IPS-NIHi7 (cell line): Measurements from ENCODE around the gene ENO2.

Source experiments
- DNase-seq: peaks from one replicate; pipeline ENCODE4 v3.0.0; 2012; ENCODE audit warnings: mixed read lengths; ENCODE audit errors: extremely low spot score

ENO2 gene

DNA sequence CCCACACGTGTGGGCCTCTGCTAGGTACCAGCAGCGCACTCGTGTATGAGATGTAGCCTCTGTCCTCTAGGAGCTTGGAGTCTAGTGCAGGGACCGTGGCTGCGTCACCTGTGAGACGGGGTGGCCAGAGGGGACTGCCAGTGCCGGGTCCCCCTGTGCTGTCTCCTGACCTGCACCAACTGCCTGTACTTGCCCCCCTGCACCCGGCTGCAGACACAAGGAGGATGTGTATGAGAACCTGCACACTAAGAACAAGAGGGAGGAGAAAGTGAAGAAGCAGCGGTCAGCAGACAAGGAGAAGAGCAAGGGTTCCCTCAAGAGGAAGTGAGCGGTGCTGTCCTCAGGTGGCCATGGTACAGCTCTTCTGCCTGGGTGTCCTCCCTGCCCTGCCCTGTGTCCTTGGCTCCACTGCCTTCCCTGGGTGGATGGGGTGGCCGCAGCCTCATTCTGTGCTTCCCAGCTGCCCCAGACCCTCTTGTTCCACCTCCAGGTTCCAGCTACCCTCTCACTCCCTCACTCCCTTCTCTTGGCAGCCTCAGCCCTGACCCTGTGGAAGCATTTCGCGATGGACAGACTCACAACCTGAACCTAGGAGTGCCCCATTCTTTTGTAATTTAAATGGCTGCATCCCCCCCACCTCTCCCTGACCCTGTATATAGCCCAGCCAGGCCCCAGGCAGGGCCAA, 46.4 kb downstream of the ENO2 start:
- DNase-seq = no peak

DNA sequence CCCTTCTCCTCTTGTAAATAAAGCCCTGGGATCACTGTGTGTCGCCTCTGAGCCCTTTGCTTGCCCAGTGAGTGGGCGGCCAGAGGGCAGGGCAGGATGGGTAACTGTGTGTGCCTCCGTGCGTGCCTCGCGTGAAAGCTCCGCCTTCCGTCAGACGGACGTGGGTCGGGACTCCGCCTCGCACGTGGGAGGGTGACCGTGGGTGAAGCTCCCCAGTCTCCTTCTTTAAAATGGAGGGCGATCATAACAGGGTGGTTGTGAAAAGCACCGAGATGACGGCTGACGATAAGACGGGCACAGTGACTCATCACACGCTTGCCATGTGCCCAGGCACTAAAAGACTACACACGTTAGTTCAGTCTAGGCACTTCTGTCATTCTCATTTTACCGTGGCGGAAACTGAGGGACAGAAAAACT, 46.9 kb downstream of the ENO2 start:
- DNase-seq = no peak

DNA sequence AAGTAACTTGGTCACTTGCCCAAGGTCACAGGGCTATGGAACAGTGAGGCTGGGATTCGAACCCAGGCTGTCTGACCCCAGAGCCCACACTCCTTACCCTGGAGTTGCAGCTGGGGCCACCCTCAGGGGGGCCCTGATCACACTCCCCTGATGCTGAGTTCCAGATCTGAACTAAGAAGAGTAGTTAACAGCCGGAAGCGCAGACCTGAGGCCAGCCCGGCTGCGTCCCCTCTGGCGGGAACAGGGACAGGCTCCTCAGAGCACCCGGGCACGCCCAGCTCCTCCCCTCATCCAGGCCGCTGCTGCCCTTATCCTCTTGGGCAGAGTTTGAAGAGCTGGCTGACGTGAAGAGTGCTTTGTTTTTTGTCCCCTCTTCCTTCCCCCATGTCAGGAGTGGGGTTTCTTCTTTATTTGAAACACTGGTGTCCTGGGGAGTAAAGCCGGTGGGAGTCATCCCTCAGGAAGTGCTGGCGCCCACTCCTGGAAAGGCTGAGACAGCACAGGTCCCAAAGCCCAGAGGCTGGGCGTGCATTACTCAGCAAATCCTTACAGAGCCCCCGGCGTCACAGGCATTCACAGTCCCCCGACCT, 47.4 kb downstream of the ENO2 start:
- DNase-seq = peak; percentile 83

DNA sequence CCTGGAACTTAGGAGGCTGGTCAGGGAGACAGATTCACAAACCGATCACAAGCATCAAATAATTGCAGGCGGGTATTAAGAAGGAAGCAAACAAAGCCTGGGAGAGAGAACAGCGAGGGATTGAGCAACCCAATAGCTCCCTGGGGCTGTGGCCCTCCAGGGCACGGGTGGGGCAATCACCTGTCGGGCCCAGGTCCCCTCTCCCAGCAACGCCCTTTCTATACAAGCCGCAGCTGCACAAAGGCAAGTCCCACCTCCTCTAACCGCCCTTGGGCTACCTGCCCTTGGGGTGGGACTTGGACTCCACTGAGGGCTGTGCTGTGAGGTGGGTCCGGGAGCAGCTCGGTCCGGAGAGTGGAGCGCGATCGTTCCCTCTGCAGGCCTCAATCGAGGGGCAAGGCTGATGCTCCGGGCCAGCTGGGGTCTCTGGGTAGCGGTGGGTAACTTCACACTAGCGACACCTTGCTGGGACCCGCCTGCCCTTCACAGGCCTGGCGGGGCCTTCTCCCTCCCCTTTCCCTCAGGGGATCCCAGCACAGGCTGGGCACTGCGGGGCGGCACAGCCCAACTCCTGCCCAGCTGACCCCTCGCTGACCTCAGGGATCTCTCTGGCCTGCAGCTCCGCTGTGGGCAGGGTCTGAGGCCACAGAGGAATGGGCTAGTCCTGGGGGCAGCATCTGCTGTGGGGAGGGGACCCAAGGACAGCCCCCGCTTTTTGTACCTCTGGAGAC, 48.1 kb downstream of the ENO2 start:
- DNase-seq = no peak

DNA sequence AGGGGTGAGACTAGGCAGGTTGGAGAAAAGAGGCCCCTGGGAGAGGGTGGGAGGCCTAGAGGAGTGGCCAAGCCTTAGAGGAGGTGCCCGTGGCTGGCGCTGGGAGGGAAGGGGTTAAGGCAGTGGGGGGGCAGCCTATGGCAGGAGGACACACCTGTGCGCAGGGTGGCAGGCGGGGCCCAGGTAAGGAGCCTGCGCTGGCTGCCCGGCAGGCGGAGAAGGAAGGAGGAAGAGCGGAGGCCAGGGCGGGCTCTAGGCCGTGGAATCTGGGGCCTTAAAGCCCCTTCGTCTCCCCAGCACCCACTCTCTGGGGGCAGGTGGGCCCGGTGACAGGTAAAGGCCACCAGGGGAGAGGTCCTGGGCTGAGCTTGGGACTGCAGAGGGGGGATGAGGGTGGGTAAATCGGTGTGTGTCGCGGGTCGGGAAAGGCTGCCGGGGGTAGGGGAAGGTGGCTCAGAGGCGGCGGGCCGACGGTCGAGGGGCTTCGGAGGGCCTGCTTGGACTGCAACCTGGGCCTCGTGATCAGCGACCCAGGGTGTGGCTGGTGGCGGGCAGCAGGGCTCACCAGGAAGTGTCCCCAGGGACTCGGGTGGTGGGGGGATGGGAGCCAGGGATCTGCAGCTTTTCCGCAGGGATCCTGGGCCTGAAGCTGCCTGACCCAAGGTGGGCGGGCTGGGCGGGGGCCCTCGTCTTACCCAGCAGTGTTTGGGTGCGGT, 48.8 kb downstream of the ENO2 start:
- DNase-seq = peak; percentile 80

DNA sequence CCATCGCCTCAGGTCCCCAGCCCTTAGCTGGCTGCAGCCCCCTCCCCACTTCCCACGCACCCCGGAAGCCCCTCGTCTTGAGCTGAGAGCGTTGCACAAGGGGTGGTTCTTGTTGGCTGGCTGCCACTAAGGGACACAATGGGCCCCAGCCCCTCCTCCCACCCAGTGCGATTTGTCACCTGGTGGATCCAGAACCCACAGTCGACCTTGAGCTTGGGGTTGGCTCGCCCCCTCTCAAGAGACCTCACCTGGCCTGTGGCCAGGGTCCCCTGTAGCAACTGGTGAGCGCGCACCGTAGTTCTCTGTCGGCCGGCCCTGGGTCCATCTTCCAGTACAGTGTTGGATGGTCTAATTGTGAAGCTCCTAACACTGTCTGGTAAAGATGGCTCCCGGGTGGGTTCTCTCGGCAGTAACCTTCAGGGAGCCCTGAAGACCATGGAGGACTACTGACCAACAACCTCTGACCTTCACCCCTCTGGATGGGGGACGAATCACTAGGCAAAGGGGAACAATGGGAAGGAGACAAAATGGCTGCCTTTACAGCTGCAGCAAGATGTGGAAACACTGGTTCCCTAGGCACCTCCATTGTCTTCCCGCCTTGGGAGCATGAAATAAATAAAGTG, 49.5 kb downstream of the ENO2 start:
- no peak for DNase-seq

DNA sequence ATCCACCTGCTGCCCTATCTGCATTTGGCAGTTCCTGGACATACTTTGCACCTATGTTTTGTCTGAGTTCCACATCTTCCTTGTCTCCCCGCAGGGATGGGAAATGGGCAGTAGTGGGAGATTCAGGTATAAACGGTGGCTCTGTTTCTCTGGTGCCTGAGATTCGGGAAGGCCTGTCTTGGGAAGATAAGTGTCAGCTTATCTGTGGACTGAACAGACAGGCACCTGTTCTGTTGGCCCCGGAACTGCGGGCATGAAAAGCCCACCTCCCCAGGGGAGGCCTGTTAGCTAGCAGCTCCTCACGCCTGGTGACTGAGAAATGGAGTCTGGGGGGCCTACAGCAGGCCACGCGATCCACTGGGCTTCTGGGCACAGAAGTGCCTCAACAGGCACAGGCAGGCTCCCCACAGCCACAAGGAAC, 50.2 kb downstream of the ENO2 start:
- DNase-seq = no peak

DNA sequence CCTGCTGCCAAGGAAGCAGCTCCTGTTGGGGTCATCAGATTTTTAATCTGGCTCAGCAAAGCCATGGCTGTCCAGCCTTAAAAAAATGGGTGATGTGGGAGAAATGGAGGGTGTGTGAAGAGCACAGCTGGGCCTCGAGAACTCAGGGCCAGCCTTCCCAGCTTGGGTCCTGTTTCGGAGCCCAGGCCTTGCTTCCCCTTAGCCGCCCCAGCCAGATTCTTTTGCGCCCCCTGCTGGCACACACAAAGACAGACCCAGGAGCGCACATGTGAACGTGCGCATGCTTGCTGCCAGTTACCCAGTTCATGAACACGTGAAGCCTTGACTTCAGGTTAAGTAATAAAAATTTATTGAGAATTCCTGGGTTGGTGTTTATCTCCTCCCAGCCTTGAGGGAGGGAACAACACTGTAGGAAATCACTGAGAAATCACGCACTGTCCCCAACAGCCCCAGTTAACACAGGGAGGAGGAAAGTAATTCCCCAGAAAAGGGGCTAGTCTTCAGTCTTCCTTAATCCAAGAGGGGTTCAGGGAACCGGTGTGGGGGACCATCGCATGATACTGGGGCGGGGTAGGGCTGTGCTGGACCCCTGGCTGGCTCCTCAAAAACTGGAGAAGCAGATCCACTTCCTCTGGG, 50.8 kb downstream of the ENO2 start:
- DNase-seq = peak; percentile 83

DNA sequence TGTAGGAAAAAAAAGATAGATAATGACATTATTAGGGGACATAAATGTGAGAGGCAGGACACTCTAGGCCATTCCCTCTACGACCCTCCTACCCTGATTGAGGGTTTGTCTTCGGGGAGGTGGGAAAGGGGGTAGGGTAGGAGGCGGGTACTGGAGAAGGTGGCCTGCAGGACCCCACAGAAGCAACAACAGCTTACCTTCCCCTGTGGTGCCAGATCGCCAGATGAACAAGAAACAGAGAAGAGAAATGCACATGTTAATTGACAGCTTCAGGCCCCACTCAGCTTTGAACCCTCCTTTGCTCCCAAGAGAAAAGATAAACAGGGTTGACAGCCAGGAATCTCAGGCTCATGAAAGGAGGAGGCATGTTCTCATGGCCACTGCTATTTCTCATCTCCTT, 51.3 kb downstream of the ENO2 start:
- no peak for DNase-seq

DNA sequence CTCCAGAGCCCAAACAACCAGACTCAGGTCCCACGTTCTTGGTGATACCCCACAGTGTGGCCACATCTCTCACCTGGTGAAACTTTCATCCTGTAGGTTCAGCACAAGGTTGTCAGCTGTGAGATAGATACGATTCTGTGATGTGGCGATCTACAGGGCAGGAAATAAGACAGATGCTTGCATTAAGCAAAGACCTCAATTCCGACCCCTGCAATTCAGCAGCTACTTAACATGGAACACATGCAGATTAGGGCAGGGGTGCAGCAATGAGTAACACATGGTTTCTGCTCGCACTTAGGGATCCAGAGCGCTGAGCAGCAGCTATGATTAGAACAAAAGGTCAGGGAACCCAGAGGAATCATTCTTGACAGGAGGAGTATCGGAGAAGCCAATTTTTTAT, 52.0 kb downstream of the ENO2 start:
- DNase-seq = no peak

DNA sequence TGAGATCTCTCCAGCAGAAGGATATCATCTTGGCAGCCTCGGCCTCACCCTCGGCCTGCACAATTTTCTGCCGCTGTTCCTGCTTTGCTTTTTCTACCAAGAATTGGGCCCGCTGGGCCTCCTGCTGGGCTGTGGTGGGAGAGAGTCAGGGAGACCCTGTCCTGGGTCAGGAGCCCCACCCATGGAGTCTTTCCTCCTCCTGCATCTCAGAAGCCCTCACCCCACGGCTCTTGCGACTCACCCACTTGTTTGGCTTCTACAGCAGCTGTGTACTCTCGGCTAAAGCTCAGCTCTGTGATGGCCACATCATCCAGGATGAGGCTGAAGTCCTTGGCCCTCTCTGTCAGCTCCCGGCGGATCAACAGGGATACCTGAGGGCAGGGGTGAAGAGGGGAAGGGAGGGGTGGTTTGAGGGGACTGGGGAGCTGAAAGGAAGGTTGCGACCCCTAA, 53.3 kb downstream of the ENO2 start:
- DNase-seq = no peak

DNA sequence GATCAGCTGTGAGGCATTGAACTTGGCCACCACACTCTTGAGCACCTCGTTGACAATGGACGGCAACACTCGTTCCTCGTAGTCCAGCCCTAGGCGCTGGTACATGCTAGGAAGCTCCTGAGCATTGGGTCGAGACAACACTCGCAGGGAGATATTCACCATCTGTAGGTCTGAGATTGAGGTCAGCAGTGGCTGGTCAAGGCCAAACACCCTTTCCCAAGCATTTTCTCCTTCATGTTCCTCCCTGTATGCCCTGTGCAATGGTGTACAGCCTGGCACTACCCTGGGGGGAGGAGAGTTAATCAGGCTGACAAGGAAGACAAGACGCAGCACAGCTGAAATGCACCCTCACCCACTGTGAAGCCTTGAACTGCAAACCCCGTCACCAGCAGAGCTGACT, 54.0 kb downstream of the ENO2 start:
- DNase-seq = no peak

DNA sequence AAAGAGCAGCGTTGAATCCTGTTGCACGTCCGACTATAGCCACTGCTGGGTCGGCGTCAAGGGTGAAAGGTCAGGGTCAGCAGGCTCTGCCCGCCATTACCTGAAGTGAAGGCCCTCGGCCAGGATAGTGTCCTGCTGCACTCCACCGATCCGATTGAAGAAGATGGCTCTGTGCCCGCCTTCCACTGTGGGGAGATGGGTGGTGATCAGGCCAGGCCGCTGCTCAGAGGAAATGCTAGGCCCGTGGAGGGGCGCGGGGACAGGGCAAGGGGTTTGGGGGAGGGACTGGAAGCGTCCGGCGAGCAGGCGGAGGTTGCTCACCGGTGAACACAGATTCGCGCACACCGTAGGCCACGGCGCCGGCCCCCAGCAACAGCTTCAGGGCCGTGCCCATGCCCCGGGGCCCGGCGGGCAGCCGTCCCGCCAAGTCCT, 55.7 kb downstream of the ENO2 start:
- no peak for DNase-seq
